ENCODE results near the gene MMP17. TPM values are rescaled to one million over a fixed set of nuclear protein-coding genes. Genes with fewer than 3 reads are reported as not detected.

The MMP17 gene
- total and polyA plus RNA-seq, 10 of the 15 experiments (the other 5 are each of a cell fraction or from before 2014, with no cell fraction given) = 0.11 to 0.28 (median 0.23) TPM; not detected in 7

DNA sequence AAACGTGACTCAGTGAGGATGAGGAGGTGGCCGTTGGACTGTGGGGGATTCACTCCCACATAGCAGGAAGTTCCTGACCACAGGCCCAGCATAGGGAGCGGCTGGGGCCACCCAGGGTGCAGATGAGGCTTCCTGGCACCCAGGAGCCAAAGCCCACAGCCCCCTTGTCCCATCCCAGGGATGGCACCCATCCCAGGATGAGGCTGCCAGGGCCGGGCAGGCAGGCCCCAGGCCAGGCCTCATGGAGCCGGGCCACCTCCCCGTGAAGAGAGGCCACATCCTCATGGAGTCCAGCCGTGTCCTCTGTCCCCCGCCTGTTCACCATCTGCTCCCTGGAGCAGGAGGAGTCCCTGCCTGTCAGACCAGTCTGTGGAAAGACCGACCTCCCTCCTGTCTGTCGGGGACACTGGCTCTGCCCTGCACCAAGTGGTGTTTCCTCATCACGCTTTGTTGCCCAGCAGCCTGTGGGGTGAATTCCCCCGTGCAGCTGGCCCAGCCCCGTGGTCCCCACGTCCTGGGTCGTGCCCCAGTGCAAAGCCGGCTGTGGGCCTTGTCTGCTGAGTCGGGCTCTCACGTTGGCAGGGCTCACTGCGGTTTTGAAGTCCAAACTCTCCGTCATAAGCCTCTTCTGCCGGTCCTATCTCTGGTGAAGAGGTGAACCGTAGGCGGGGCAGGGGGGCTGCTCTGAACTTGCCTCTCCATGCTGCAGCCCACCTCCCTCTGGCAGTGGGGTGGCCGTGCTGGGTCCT is 24.5 kb downstream of the MMP17 start:
- Histone ChIP-seq H3K9ac (ENCODE audit: control insufficient read depth, insufficient read depth, low read length) (no peak overlapping the region), H3K4me3 (no peak overlapping the region), H3K27ac (ENCODE audit: control insufficient read depth, insufficient read depth) (no peak overlapping the region), H2AFZ (ENCODE audit: control insufficient read depth, low read depth, low read length) (no peak overlapping the region), H3K79me2 (ENCODE audit: control insufficient read depth, insufficient read depth, low read length) (no peaks in the 10 kb centered on the region), H3K4me1 (ENCODE audit: control insufficient read depth, insufficient read depth, low read length) (peaks cover 3% of the 10 kb centered on the region; the same call in 1 of the 2 replicates), H3K36me3 (ENCODE audit: control insufficient read depth in 2 of 2, insufficient read depth in 2 of 2, low read length in 1 of 2) (no peaks in the 10 kb centered on the region), H3K27me3 (replicated peaks in 1 of 2; ENCODE audit: control insufficient read depth in 2 of 2, insufficient read depth in 2 of 2, low read length in 1 of 2) (no peaks in the 10 kb centered on the region), H4K20me1 (ENCODE audit: control insufficient read depth, insufficient read depth) (no peaks in the 10 kb centered on the region), H3K4me2 (ENCODE audit: control insufficient read depth, insufficient read depth) (no peak overlapping the region), H3K9me3 (replicated peaks; ENCODE audit: control insufficient read depth, insufficient read depth, low read length) (no peaks in the 10 kb centered on the region)
- RAD21 ChIA-PET (ENCODE audit: unreplicated experiment) = interaction anchor here (0.7 kb wide), 1 partner anchor 114 kb away, joined by 4 read pairs; no protein-coding TSS in a partner anchor
- intact Hi-C loops (cut with micrococcal nuclease; ENCODE audit: unreplicated experiment) = no loop called here
- BruUV-seq (replicated peaks) = no TSS peak
- CTCF ChIA-PET = interaction anchor here (0.7 kb wide), 1 partner anchor 241 kb away, joined by 3 read pairs; no protein-coding TSS in a partner anchor
- WGBS (ENCODE audit: insufficient coverage, insufficient replicate concordance, low lambda C conversion rate, missing lambda C conversion rate) = 15% methylated on average over 24 of the region's 24 CpGs
- ATAC-seq (peak; percentile 68), DNase-seq (ENCODE audit: low read depth, low spot score) (no peak), FAIRE-seq (no peak)
- in situ Hi-C loops (cut with MboI) = no loop called here
- POLR2A ChIA-PET = no interaction called here
- SMC1A ChIA-PET (ENCODE audit: uncharacterized antibody, unreplicated experiment) = no interaction called here
- TF ChIP-seq NFIC (IDR thresholded peaks at IDR 0.05; ENCODE audit: low read depth, low read length) = no peak
- no peak for TF ChIP-seq YY1 (IDR thresholded peaks at IDR 0.05; ENCODE audit: low read depth, low read length)
- no peak for TF ChIP-seq JUND (IDR thresholded peaks at IDR 0.05; ENCODE audit: low read depth, low read length)
- TF ChIP-seq GATAD2B (conservative IDR thresholded peaks at IDR 0.05; ENCODE audit: low read depth) = no peak
- TF ChIP-seq, protein P1, sequence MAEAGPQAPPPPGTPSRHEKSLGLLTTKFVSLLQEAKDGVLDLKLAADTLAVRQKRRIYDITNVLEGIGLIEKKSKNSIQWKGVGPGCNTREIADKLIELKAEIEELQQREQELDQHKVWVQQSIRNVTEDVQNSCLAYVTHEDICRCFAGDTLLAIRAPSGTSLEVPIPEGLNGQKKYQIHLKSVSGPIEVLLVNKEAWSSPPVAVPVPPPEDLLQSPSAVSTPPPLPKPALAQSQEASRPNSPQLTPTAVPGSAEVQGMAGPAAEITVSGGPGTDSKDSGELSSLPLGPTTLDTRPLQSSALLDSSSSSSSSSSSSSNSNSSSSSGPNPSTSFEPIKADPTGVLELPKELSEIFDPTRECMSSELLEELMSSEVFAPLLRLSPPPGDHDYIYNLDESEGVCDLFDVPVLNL (IDR thresholded peaks at IDR 0.05; ENCODE audit: low read depth, low read length) = no peak
- no peak for TF ChIP-seq ZSCAN29 (IDR thresholded peaks at IDR 0.05)
- no peak for TF ChIP-seq TCF3 (IDR thresholded peaks at IDR 0.05; ENCODE audit: borderline replicate concordance, insufficient read depth, low read depth, low read length)
- no peak for TF ChIP-seq SREBF1 (IDR thresholded peaks at IDR 0.05; ENCODE audit: low read length)
- TF ChIP-seq, protein P2, sequence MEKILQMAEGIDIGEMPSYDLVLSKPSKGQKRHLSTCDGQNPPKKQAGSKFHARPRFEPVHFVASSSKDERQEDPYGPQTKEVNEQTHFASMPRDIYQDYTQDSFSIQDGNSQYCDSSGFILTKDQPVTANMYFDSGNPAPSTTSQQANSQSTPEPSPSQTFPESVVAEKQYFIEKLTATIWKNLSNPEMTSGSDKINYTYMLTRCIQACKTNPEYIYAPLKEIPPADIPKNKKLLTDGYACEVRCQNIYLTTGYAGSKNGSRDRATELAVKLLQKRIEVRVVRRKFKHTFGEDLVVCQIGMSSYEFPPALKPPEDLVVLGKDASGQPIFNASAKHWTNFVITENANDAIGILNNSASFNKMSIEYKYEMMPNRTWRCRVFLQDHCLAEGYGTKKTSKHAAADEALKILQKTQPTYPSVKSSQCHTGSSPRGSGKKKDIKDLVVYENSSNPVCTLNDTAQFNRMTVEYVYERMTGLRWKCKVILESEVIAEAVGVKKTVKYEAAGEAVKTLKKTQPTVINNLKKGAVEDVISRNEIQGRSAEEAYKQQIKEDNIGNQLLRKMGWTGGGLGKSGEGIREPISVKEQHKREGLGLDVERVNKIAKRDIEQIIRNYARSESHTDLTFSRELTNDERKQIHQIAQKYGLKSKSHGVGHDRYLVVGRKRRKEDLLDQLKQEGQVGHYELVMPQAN (conservative IDR thresholded peaks at IDR 0.05) = no peak
- TF ChIP-seq, protein P3, sequence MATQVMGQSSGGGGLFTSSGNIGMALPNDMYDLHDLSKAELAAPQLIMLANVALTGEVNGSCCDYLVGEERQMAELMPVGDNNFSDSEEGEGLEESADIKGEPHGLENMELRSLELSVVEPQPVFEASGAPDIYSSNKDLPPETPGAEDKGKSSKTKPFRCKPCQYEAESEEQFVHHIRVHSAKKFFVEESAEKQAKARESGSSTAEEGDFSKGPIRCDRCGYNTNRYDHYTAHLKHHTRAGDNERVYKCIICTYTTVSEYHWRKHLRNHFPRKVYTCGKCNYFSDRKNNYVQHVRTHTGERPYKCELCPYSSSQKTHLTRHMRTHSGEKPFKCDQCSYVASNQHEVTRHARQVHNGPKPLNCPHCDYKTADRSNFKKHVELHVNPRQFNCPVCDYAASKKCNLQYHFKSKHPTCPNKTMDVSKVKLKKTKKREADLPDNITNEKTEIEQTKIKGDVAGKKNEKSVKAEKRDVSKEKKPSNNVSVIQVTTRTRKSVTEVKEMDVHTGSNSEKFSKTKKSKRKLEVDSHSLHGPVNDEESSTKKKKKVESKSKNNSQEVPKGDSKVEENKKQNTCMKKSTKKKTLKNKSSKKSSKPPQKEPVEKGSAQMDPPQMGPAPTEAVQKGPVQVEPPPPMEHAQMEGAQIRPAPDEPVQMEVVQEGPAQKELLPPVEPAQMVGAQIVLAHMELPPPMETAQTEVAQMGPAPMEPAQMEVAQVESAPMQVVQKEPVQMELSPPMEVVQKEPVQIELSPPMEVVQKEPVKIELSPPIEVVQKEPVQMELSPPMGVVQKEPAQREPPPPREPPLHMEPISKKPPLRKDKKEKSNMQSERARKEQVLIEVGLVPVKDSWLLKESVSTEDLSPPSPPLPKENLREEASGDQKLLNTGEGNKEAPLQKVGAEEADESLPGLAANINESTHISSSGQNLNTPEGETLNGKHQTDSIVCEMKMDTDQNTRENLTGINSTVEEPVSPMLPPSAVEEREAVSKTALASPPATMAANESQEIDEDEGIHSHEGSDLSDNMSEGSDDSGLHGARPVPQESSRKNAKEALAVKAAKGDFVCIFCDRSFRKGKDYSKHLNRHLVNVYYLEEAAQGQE (IDR thresholded peaks at IDR 0.05; ENCODE audit: low read depth, low read length) = no peak
- TF ChIP-seq, protein P4, sequence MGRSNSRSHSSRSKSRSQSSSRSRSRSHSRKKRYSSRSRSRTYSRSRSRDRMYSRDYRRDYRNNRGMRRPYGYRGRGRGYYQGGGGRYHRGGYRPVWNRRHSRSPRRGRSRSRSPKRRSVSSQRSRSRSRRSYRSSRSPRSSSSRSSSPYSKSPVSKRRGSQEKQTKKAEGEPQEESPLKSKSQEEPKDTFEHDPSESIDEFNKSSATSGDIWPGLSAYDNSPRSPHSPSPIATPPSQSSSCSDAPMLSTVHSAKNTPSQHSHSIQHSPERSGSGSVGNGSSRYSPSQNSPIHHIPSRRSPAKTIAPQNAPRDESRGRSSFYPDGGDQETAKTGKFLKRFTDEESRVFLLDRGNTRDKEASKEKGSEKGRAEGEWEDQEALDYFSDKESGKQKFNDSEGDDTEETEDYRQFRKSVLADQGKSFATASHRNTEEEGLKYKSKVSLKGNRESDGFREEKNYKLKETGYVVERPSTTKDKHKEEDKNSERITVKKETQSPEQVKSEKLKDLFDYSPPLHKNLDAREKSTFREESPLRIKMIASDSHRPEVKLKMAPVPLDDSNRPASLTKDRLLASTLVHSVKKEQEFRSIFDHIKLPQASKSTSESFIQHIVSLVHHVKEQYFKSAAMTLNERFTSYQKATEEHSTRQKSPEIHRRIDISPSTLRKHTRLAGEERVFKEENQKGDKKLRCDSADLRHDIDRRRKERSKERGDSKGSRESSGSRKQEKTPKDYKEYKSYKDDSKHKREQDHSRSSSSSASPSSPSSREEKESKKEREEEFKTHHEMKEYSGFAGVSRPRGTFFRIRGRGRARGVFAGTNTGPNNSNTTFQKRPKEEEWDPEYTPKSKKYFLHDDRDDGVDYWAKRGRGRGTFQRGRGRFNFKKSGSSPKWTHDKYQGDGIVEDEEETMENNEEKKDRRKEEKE (IDR thresholded peaks at IDR 0.05) = no peak
- TF ChIP-seq KDM1A (IDR thresholded peaks at IDR 0.05; ENCODE audit: borderline replicate concordance) = no peak

Data from GM12878 (cell line).